Pancreas (tissue), 10 donors: ENCODE data around the gene RIMBP2. TPM values are rescaled to one million over a fixed set of nuclear protein-coding genes. Genes with fewer than 3 reads are reported as not detected.
A peak's percentile ranks its signal among the peaks of the same experiment; 100 is the strongest.

Experiments
- ATAC-seq, 4 donors: fragments of 200-7000 bp; cut with Tn5 transposase; one replicate each; pipeline versions ENCODE4 v1.8.0 to v1.9.1; 2020; ENCODE audit warnings: mild to moderate bottlenecking in 4 of 4, moderate library complexity in 4 of 4
- DNase-seq, 6 donors: peaks; one replicate each; pipeline ENCODE4 v3.0.0-alpha.2; 2020
- FAIRE-seq: peaks from 2 replicates; lab custom pipeline; 2012; peaks lifted over from hg19 to GRCh38; lab: Jason Lieb, UNC
- H3K27ac ChIP-seq, 4 donors: fragments of 200-600 bp; sonication (generic); 1 replicate in 3 of 4; 2 replicates in 1 of 4; pipeline versions ENCODE4 v1.5.0 to v1.8.0; 2020
- H3K27me3 ChIP-seq, 4 donors: fragments of 200-600 bp; one replicate each; pipeline ENCODE4 v1.8.0; 2021
- H3K36me3 ChIP-seq, 3 donors: fragments of 200-600 bp; sonication (generic) in 1 of 3; one replicate each; pipeline versions ENCODE4 v1.5.0 to v1.8.0; 2020 to 2021
- H3K4me1 ChIP-seq, 3 donors: fragments of 200-600 bp; one replicate each; pipeline ENCODE4 v1.8.0; 2021
- H3K4me3 ChIP-seq, 4 donors: fragments of 200-600 bp; sonication (generic) in 2 of 4; one replicate each; pipeline versions ENCODE4 v1.5.0 to v1.8.0; 2020 to 2021
- H3K9me3 ChIP-seq, 4 donors: fragments of 200-600 bp; one replicate each; pipeline ENCODE4 v1.8.0; 2021
- CTCF ChIP-seq, 4 donors: fragments of 200-600 bp; sonication (generic) in 3 of 4; IDR thresholded peaks; one replicate each; pipeline versions ENCODE4 v1.5.0 to v1.8.0; 2021; ENCODE audit warnings: antibody characterized with exemption in 4 of 4
- WGBS, 2 donors: extraction: QIAGEN DNeasy Blood & Tissue Kit; methylation state at CpG; one replicate each; pipeline ENCODE4 v1.1.7; 2013; 5-methylcytosine and 5-hydroxymethylcytosine counted together
- intact Hi-C, 3 donors: fragments of 100-400 bp; cut with DNase I; formaldehyde crosslinking; loops; one replicate each; pipeline versions ENCODE4 v1.11.1 to v1.14.2; 2022
- polyA plus RNA-seq, 2 donors: library from polyadenylated mRNA; stranded (reverse); fragments of 200-250 nt; gene quantifications; one replicate each; pipeline ENCODE4 v1.2.3, GENCODE V29; 2013
- total RNA-seq, 6 donors: library from RNA; stranded (reverse); fragmentation: NEBNext Ultra II Directional in 4 of 6; extraction: Animal tissue kit (Norgen Biotek cat#: 25700) in 4 of 6; gene quantifications; one replicate each; pipeline versions ENCODE4 v1.2.1 to v1.2.4, GENCODE V29; 2021 to 2023
- donor health status: healthy with polysubstance abuse.
- donor health status: DM: no; HTN: no; CAD: no; lungs with moderate emphysema.
- donor health status: DM: no; HTN: no; CAD: no.
- donor health status: control.
- donor health status: control.
- donor health status: Bipolar disorder and iron deficiency.
- donor health status: DM: yes; HTN: yes; CAD: no.
- donor health status: DM: no; HTN: no; CAD: no.
- donor health status: DM: no; HTN: no; CAD: no.
- donor health status: DM: yes; HTN: yes; CAD: no.

The RIMBP2 gene
- total and polyA plus RNA-seq, 8 donors: 1.6 to 14.9 (median 3.9) TPM

- H3K4me3 ChIP-seq: peak overlapping the region in 1 of 4 donors; percentile 25
- peaks cover 0 to 11% (median 0%) of the 10 kb centered on the region in 4 donors for H3K27me3 ChIP-seq
- DNase-seq: peak in 1 of 6 donors; percentile 61
Observed at GRCh38 chr12:130714091-130714590, 2.0 kb downstream of the RIMBP2 start.

DNA sequence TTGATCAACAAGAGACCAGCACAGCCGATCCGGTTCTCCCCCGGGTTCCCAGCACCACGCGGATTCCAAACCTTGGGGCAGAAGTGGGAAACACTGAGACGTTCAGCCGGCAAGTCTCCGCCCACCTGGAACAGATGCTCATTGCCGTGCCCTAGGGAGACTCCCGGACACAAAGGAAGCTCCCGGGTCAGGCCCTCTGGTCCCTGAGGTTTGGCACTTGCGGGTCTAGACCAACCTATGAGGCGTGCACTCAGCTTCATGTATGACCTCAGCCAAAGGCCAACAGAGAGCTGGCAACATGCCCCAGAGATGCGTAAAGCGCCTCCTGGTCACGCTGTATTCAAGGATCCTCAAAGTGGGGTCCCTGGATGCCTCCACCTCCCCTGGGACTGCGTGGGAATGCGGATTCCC lies 2.5 kb downstream of the RIMBP2 start:
- peak in 2 of 6 donors; percentile 41 to 52 for DNase-seq
- Histone ChIP-seq H3K9me3 (no peaks in the 10 kb centered on the region), H3K4me1 (no peaks in the 10 kb centered on the region), H3K27me3 (peaks cover 0 to 11% (median 0%) of the 10 kb centered on the region in 4 donors), H3K27ac (no peak overlapping the region), H3K4me3 (no peak overlapping the region), H3K36me3 (no peaks in the 10 kb centered on the region)
- 13 to 22% methylated on average over 18 of the region's 18 CpGs for WGBS, 2 donors
- TF ChIP-seq CTCF (IDR thresholded peaks at IDR 0.05): no peak
- intact Hi-C loops: no loop called here
- ATAC-seq: no peak
- FAIRE-seq: no peak

More at GRCh38 chr12:130714091-130714590, 2.0 kb downstream of the RIMBP2 start:
- Histone ChIP-seq H3K4me1 (no peaks in the 10 kb centered on the region), H3K9me3 (no peaks in the 10 kb centered on the region), H3K36me3 (no peaks in the 10 kb centered on the region), H3K27ac (no peak overlapping the region)
- WGBS, 2 donors: 4 to 7% methylated on average over 20 of the region's 20 CpGs
- intact Hi-C loops: no loop called here
- FAIRE-seq (no peak), ATAC-seq (peak in 3 of 4 donors; percentile 33 to 35 (median 34))
- no peak for TF ChIP-seq CTCF (IDR thresholded peaks at IDR 0.05)

DNA sequence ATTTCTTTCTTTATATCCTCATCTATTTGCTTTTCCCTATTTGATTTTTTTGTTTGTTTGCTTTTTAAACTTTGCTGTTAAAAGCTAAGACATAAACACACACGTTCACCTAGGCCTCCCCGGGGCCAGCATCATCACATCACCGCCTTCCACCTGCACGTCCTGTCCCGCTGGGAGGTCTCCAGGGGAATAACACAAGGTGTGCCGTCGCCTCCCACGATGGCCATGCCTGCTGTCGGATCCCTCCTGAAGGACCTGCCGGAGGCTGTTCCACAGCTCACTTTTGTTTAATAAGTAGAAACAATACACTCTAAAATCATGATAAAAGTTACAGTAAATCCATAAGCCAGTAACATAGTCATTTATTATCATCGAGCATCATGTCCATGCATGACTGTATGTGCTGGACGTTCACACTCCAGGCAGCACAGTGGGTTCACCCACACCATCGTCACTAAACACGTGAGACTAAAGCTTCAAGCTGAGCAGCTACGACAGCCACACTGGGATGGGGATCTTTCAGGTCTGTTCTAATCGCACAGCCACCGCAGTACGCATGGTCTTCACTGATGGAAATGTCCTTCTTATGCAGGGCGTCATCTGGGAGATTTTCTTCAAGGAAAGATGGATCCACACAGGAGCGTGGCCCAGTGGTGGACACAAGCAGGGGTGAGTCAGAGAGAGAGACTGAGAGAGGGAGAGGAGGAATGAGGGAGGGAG lies 3.6 kb downstream of the RIMBP2 start:
- no peaks in the 10 kb centered on the region for H3K4me1 ChIP-seq
- H3K9me3 ChIP-seq: no peaks in the 10 kb centered on the region
- 50 to 58% methylated on average over 20 of the region's 20 CpGs for WGBS, 2 donors
- no peak for TF ChIP-seq CTCF (IDR thresholded peaks at IDR 0.05)
- ATAC-seq: no peak
- no peaks in the 10 kb centered on the region for H3K36me3 ChIP-seq
- H3K27me3 ChIP-seq: peaks cover 0 to 11% (median 0%) of the 10 kb centered on the region in 4 donors
- FAIRE-seq: no peak
- no peak overlapping the region for H3K27ac ChIP-seq
- peak in 1 of 6 donors; percentile 39 for DNase-seq
- intact Hi-C loops: no loop called here
- H3K4me3 ChIP-seq: no peak overlapping the region

DNA sequence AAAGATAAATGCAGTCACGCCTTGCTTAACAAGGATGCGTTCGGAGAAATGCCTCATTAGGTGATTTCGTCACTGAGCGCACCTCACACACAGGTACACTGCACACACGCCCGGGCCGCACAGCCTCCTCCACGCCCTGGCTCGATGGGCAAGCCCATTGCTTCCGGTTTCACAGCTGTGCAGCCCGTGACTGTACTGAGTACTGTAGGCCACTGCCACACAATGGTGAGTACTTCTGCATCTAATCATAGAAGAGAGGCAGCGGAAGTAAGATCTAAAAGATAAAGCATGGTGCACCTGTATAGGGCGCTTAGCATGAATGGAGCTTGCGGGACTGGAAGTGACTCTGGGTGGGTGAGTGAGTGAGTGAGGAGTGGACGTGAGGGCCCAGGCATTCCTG lies 4.3 kb downstream of the RIMBP2 start:
- 67 to 70% methylated on average over 16 of the region's 16 CpGs for WGBS, 2 donors
- H3K9me3 ChIP-seq: no peaks in the 10 kb centered on the region
- H3K27ac ChIP-seq: no peak overlapping the region
- H3K36me3 ChIP-seq: no peaks in the 10 kb centered on the region
- H3K4me1 ChIP-seq: no peaks in the 10 kb centered on the region
- ATAC-seq: peak in 1 of 4 donors; percentile 31
- no peak for FAIRE-seq
- TF ChIP-seq CTCF (IDR thresholded peaks at IDR 0.05): no peak
- intact Hi-C loops: no loop called here
- peak in 1 of 6 donors; percentile 43 for DNase-seq
- H3K4me3 ChIP-seq: no peak overlapping the region
- peaks cover 0 to 11% (median 0%) of the 10 kb centered on the region in 4 donors for H3K27me3 ChIP-seq

DNA sequence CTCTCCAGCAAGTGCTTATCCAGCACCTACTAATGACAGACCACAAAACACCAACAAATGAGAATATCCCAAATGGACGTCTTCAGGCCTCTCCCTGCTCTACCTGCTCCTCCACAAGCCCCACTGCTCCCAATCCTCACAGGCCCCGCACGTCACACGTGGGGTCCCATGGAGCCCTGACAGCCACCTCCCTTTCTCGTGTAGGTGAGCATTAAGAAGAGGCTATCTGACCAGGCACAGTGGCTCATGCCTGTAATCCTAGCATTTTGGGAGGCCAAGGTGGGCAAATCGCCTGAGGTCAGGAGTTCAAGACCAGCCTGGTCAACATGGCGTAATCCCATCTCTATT lies 5.4 kb downstream of the RIMBP2 start:
- FAIRE-seq: no peak
- TF ChIP-seq CTCF (IDR thresholded peaks at IDR 0.05): no peak
- intact Hi-C loops: no loop called here
- Histone ChIP-seq H3K27ac (no peak overlapping the region), H3K4me1 (no peaks in the 10 kb centered on the region), H3K27me3 (peaks cover 0 to 11% (median 0%) of the 10 kb centered on the region in 4 donors), H3K9me3 (no peaks in the 10 kb centered on the region), H3K36me3 (no peaks in the 10 kb centered on the region), H3K4me3 (no peak overlapping the region)
- DNase-seq: no peak
- no peak for ATAC-seq
- 62 to 70% methylated on average over 7 of the region's 7 CpGs for WGBS, 2 donors
